Spleen (tissue), 7 donors: ENCODE results near the gene HSF4.

Source experiments
- CTCF ChIP-seq, 11 experiments: fragments of 200-600 bp in 7 of 11; fragments of 450-650 bp in 4 of 11; sonication (generic) in 4 of 11; IDR thresholded peaks in 8 of 11; conservative IDR thresholded peaks in 3 of 11; 1 replicate in 7 of 11; 2 replicates in 4 of 11; pipeline versions ENCODE4 v1.4.0 to v1.8.0; 2016 to 2021; ENCODE audit warnings: antibody characterized with exemption in 11 of 11, inconsistent platforms in 4 of 11, mild to moderate bottlenecking in 1 of 11
- POLR2A ChIP-seq, 3 donors: fragments of 450-650 bp; IDR thresholded peaks; one replicate each; pipeline ENCODE4 v1.5.1; 2017; ENCODE audit warnings: antibody characterized with exemption in 3 of 3, mild to moderate bottlenecking in 1 of 3
- POLR2AphosphoS5 ChIP-seq, 3 donors: sonication (generic); formaldehyde crosslinking; IDR thresholded peaks; one replicate each; pipeline ENCODE4 v1.5.1; 2017; ENCODE audit warnings: antibody characterized with exemption in 3 of 3
- donor health status: DM: no; HTN: no; CAD: no; lungs with moderate emphysema.
- donor health status: DM: no; HTN: no; CAD: no.
- donor health status: DM: no; HTN: no; CAD: no.

GRCh38 chr16:67194260-67194659 is 29.7 kb downstream of the HSF4 start:
- TF ChIP-seq CTCF (IDR thresholded peaks at IDR 0.05 in 8 of 11, conservative IDR thresholded peaks at IDR 0.05 in 3 of 11) = no peak
- TF ChIP-seq POLR2A (IDR thresholded peaks at IDR 0.05) = no peak
- peak in 1 of 3 donors; percentile 40 for TF ChIP-seq POLR2AphosphoS5 (IDR thresholded peaks at IDR 0.05)
